Gastroesophageal sphincter (tissue), 4 donors: ENCODE results near the gene CHCHD6. TPM values are rescaled to one million over a fixed set of nuclear protein-coding genes. Genes with fewer than 3 reads are reported as not detected.

Experiments used
- ATAC-seq: fragments of 150-250 bp; one replicate; pipeline ENCODE4 v1.9.1; 2016; ENCODE audit warnings: mild to moderate bottlenecking, moderate library complexity
- H3K27ac ChIP-seq, 4 donors: fragments of 200-600 bp; sonication (generic) in 3 of 4; 1 replicate in 3 of 4; 2 replicates in 1 of 4; pipeline ENCODE4 v1.5.1; 2016 to 2019
- H3K27me3 ChIP-seq: fragments of 200-600 bp; sonication (generic); one replicate; pipeline ENCODE4 v1.5.1; 2019
- H3K36me3 ChIP-seq, 2 donors: fragments of 200-600 bp; sonication (generic); one replicate each; pipeline ENCODE4 v1.5.1; 2019; ENCODE audit warnings: control low read depth in 1 of 2
- H3K4me1 ChIP-seq, 3 donors: fragments of 200-600 bp; sonication (generic); 1 replicate in 2 of 3; 2 replicates in 1 of 3; pipeline ENCODE4 v1.5.1; 2016 to 2019; ENCODE audit warnings: control low read depth in 2 of 3
- H3K4me3 ChIP-seq, 2 donors: fragments of 200-600 bp; sonication (generic); one replicate each; pipeline ENCODE4 v1.5.1; 2019; ENCODE audit warnings: mild to moderate bottlenecking in 1 of 2, moderate library complexity in 1 of 2
- H3K9me3 ChIP-seq, 3 donors: fragments of 200-600 bp; sonication (generic); one replicate each; pipeline ENCODE4 v1.5.1; 2017 to 2019; ENCODE audit warnings: control low read depth in 2 of 3
- CTCF ChIP-seq, 4 experiments: fragments of 200-600 bp in 2 of 4; fragments of 450-650 bp in 2 of 4; sonication (generic) in 1 of 4; IDR thresholded peaks; one replicate each; pipeline ENCODE4 v1.5.1; 2017 to 2019; ENCODE audit warnings: antibody characterized with exemption in 4 of 4, mild to moderate bottlenecking in 2 of 4, moderate library complexity in 2 of 4
- EP300 ChIP-seq: sonication (generic); formaldehyde crosslinking; IDR thresholded peaks from one replicate; pipeline ENCODE4 v1.6.1; 2017; ENCODE audit warnings: antibody characterized with exemption, mild to moderate bottlenecking
- POLR2A ChIP-seq, 2 donors: fragments of 450-650 bp; IDR thresholded peaks; one replicate each; pipeline ENCODE4 v1.6.1; 2017; ENCODE audit warnings: antibody characterized with exemption in 2 of 2, mild to moderate bottlenecking in 2 of 2, moderate library complexity in 1 of 2
- POLR2AphosphoS5 ChIP-seq: sonication (generic); formaldehyde crosslinking; IDR thresholded peaks from one replicate; pipeline ENCODE4 v1.6.1; 2017; ENCODE audit warnings: antibody characterized with exemption
- WGBS, 2 donors: methylation state at CpG; one replicate each; pipeline ENCODE4 v1.1.5; 2018; ENCODE audit warnings: low coverage in 1 of 2; 5-methylcytosine and 5-hydroxymethylcytosine counted together
- total RNA-seq, 4 donors: library from RNA; depleted of rRNA; stranded (reverse); fragments of >200 nt; gene quantifications; one replicate each; pipeline ENCODE4 v1.1.0, GENCODE V29; 2016

CHCHD6 gene
- total RNA-seq, 4 donors from 2014 or later: 8.5 to 37.2 (median 15.2) TPM

- Histone ChIP-seq H3K36me3 (no peaks in the 10 kb centered on the region), H3K4me1 (no peaks in the 10 kb centered on the region), H3K27ac (no peak overlapping the region), H3K4me3 (no peak overlapping the region), H3K9me3 (peaks cover 0 to 7% (median 0%) of the 10 kb centered on the region in 3 donors), H3K27me3 (peaks cover 77% of the 10 kb centered on the region)
- WGBS, 2 donors: 71% methylated on average over 2 of the region's 4 CpGs; no CpG with 5 or more reads in 1 of the 2 donors
- ATAC-seq: no peak
- no peak for TF ChIP-seq POLR2AphosphoS5
- TF ChIP-seq CTCF (IDR thresholded peaks at IDR 0.05): no peak
- no peak for TF ChIP-seq POLR2A (IDR thresholded peaks at IDR 0.05)
- TF ChIP-seq EP300: no peak
Observed at GRCh38 chr3:126663257-126663656, 40.8 kb upstream of the CHCHD6 start.

GRCh38 chr3:126663750-126664149, 40.3 kb upstream of the CHCHD6 start:
- no peaks in the 10 kb centered on the region for H3K4me1 ChIP-seq
- no peak overlapping the region for H3K27ac ChIP-seq
- WGBS, 2 donors: 100% methylated on average over 1 of the region's 8 CpGs; no CpG with 5 or more reads in 1 of the 2 donors
- TF ChIP-seq CTCF (IDR thresholded peaks at IDR 0.05): no peak
- TF ChIP-seq POLR2A (IDR thresholded peaks at IDR 0.05): no peak
- TF ChIP-seq EP300: no peak
- TF ChIP-seq POLR2AphosphoS5: no peak
- no peak overlapping the region for H3K4me3 ChIP-seq
- H3K27me3 ChIP-seq: peaks cover 72% of the 10 kb centered on the region
- no peaks in the 10 kb centered on the region for H3K36me3 ChIP-seq
- H3K9me3 ChIP-seq: peaks cover 0 to 7% (median 0%) of the 10 kb centered on the region in 3 donors
- ATAC-seq: no peak

- peaks cover 0 to 7% (median 0%) of the 10 kb centered on the region in 3 donors for H3K9me3 ChIP-seq
- H3K27ac ChIP-seq: no peak overlapping the region
- no peaks in the 10 kb centered on the region for H3K4me1 ChIP-seq
- no peak overlapping the region for H3K4me3 ChIP-seq
- peaks cover 62% of the 10 kb centered on the region for H3K27me3 ChIP-seq
- WGBS, 2 donors: 46% methylated on average over 4 to 5 of the region's 5 CpGs
- ATAC-seq: no peak
- TF ChIP-seq EP300 (no peak), CTCF (IDR thresholded peaks at IDR 0.05) (no peak), POLR2A (IDR thresholded peaks at IDR 0.05) (no peak), POLR2AphosphoS5 (no peak)
- no peaks in the 10 kb centered on the region for H3K36me3 ChIP-seq
Observed at GRCh38 chr3:126664591-126665214, 39.3 kb upstream of the CHCHD6 start.

- peaks cover 0 to 7% (median 0%) of the 10 kb centered on the region in 3 donors for H3K9me3 ChIP-seq
- TF ChIP-seq POLR2AphosphoS5 (no peak), POLR2A (IDR thresholded peaks at IDR 0.05) (no peak), EP300 (no peak), CTCF (IDR thresholded peaks at IDR 0.05) (no peak)
- no peak overlapping the region for H3K27ac ChIP-seq
- 94% methylated on average over 3 of the region's 6 CpGs; no CpG with 5 or more reads in 1 of the 2 donors for WGBS, 2 donors
- H3K27me3 ChIP-seq: peaks cover 55% of the 10 kb centered on the region
- H3K4me3 ChIP-seq: no peak overlapping the region
- no peaks in the 10 kb centered on the region for H3K4me1 ChIP-seq
- H3K36me3 ChIP-seq: no peaks in the 10 kb centered on the region
- ATAC-seq: no peak
Observed at GRCh38 chr3:126665221-126665936, 38.7 kb upstream of the CHCHD6 start.
